Hepatocyte (in vitro differentiated cells): ENCODE measurements around the gene FLRT1. TPM values are rescaled to one million over a fixed set of nuclear protein-coding genes. Genes with fewer than 3 reads are reported as not detected.

Source experiments
- DNase-seq: peaks from one replicate; pipeline ENCODE4 v3.0.0-alpha.2; 2016; ENCODE audit warnings: low spot score
- H2AFZ ChIP-seq: fragments of 200-600 bp; sonication (generic); 2 replicates; pipeline ENCODE4 v1.6.0; 2016; ENCODE audit warnings: antibody characterized with exemption, mild to moderate bottlenecking
- H3K27ac ChIP-seq: fragments of 200-600 bp; sonication (generic); 2 replicates; pipeline ENCODE4 v1.5.1; 2016; ENCODE audit warnings: mild to moderate bottlenecking
- H3K27me3 ChIP-seq: fragments of 200-600 bp; sonication (generic); 2 replicates; pipeline ENCODE4 v1.6.1; 2016
- H3K36me3 ChIP-seq: fragments of 200-600 bp; sonication (generic); replicated peaks from 2 replicates; pipeline ENCODE4 v1.5.1; 2016; ENCODE audit warnings: low read depth; ENCODE audit not compliant: insufficient read depth
- H3K4me1 ChIP-seq: fragments of 200-600 bp; sonication (generic); 2 replicates; pipeline ENCODE4 v1.5.1; 2016; ENCODE audit warnings: mild to moderate bottlenecking, moderate library complexity; ENCODE audit not compliant: insufficient read depth
- H3K4me2 ChIP-seq: fragments of 200-600 bp; sonication (generic); 2 replicates; pipeline ENCODE4 v1.6.0; 2016
- H3K4me3 ChIP-seq: fragments of 200-600 bp; sonication (generic); 2 replicates; pipeline ENCODE4 v1.5.1; 2016; ENCODE audit warnings: mild to moderate bottlenecking
- H3K79me2 ChIP-seq: fragments of 200-600 bp; sonication (generic); 2 replicates; pipeline ENCODE4 v1.6.0; 2017; ENCODE audit warnings: mild to moderate bottlenecking
- H3K9me2 ChIP-seq: fragments of 200-600 bp; sonication (generic); replicated peaks from 2 replicates; pipeline ENCODE4 v1.6.0; 2017; ENCODE audit warnings: mild to moderate bottlenecking; ENCODE audit not compliant: insufficient read depth
- H3K9me3 ChIP-seq: fragments of 200-600 bp; sonication (generic); 2 replicates; pipeline ENCODE4 v1.5.1; 2016; ENCODE audit warnings: low read depth, mild to moderate bottlenecking
- H4K20me1 ChIP-seq: fragments of 200-600 bp; sonication (generic); 2 replicates; pipeline ENCODE4 v1.6.0; 2016; ENCODE audit warnings: mild to moderate bottlenecking; ENCODE audit not compliant: insufficient read depth, poor library complexity, severe bottlenecking
- EZH2 ChIP-seq: fragments of 200-600 bp; sonication (generic); IDR thresholded peaks from 2 replicates; pipeline ENCODE4 v1.6.1; 2016; ENCODE audit warnings: antibody characterized with exemption, mild to moderate bottlenecking, borderline replicate concordance
- EZH2phosphoT487 ChIP-seq: fragments of 200-600 bp; sonication (generic); IDR thresholded peaks from one replicate; pipeline ENCODE4 v1.6.1; 2018; ENCODE audit warnings: antibody characterized with exemption, mild to moderate bottlenecking, low read depth, moderate library complexity; ENCODE audit not compliant: unreplicated experiment, severe bottlenecking
- WGBS: methylation state at CpG from one replicate; pipeline ENCODE4 v1.1.6; 2016; ENCODE audit warnings: low lambda C conversion rate; ENCODE audit errors: missing lambda C conversion rate; 5-methylcytosine and 5-hydroxymethylcytosine counted together
- polyA plus RNA-seq: library from polyadenylated mRNA; unstranded; fragments of >200 nt; fragmentation: Nextera tagmentation; extraction: Ambion mirVana; gene quantifications from 2 replicates; pipeline ENCODE4 v1.2.1, GENCODE V29; 2016
- total RNA-seq: library from RNA; depleted of rRNA; stranded (reverse); fragments of >200 nt; gene quantifications from 2 replicates; pipeline ENCODE4 v1.2.3, GENCODE V29; 2014
- TF ChIP-seq, protein P1 (sequence below): fragments of 200-600 bp; sonication (generic); IDR thresholded peaks from 2 replicates; pipeline ENCODE4 v1.5.1; 2016; ENCODE audit warnings: antibody characterized with exemption, mild to moderate bottlenecking; ENCODE audit not compliant: poor library complexity

Gene FLRT1
- total and polyA plus RNA-seq, 2 experiments from 2014 or later = 0.34 to 0.43 TPM

DNA sequence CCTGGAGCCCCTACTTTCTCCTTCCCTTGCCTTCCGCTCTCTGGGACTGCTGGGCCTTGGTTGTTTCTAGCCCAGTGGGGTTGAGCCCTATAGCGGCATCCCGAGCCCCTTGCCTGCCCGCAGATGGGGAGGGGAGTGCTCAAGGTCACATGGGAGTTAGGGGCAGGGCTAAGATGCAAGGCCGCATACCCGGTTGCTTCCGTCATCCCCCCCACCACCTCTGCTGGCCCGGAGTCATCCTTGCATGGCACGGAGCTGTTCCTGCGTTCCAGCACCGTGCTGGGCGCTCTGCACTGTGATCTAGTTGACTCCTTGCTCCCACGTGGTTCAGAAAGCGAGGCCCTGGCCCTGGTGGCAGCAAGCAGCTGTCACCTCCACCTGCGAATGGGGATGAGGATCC lies 18.0 kb downstream of the FLRT1 start:
- H3K36me3 ChIP-seq = no peaks in the 10 kb centered on the region
- DNase-seq = no peak
- H3K9me2 ChIP-seq = no peaks in the 10 kb centered on the region
- no peak overlapping the region for H2AFZ ChIP-seq
- H4K20me1 ChIP-seq = no peaks in the 10 kb centered on the region
- H3K27ac ChIP-seq = no peak overlapping the region
- TF ChIP-seq EZH2phosphoT487 = no peak
- TF ChIP-seq EZH2 = no peak
- TF ChIP-seq, protein P1, sequence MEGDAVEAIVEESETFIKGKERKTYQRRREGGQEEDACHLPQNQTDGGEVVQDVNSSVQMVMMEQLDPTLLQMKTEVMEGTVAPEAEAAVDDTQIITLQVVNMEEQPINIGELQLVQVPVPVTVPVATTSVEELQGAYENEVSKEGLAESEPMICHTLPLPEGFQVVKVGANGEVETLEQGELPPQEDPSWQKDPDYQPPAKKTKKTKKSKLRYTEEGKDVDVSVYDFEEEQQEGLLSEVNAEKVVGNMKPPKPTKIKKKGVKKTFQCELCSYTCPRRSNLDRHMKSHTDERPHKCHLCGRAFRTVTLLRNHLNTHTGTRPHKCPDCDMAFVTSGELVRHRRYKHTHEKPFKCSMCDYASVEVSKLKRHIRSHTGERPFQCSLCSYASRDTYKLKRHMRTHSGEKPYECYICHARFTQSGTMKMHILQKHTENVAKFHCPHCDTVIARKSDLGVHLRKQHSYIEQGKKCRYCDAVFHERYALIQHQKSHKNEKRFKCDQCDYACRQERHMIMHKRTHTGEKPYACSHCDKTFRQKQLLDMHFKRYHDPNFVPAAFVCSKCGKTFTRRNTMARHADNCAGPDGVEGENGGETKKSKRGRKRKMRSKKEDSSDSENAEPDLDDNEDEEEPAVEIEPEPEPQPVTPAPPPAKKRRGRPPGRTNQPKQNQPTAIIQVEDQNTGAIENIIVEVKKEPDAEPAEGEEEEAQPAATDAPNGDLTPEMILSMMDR = no peak
- no peak overlapping the region for H3K4me2 ChIP-seq
- no peaks in the 10 kb centered on the region for H3K27me3 ChIP-seq
- 53% methylated on average over 15 of the region's 15 CpGs for WGBS
- no peak overlapping the region for H3K4me3 ChIP-seq
- H3K79me2 ChIP-seq = no peaks in the 10 kb centered on the region
- no peaks in the 10 kb centered on the region for H3K9me3 ChIP-seq
- H3K4me1 ChIP-seq = no peaks in the 10 kb centered on the region

DNA sequence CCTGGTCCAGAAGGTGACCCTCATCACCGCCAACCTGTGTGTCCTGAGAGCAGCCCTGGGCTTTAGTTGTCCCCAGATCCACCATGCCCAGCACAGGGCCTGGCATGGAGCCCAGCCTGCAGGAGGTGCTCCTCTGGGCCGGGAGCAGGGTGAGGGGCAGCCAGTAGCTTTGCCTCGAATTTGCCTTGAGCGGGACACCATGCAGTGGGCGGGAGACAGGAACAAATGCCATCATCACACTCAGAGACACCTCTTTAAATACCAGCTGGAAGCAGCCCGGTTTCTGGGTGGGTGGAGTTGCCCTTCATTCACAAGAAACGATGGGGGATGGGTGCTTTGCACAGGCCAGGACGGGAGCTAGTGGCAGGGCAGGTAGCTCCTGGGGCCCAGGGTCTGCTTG lies 19.3 kb downstream of the FLRT1 start:
- Histone ChIP-seq H2AFZ (no peak overlapping the region), H3K79me2 (no peaks in the 10 kb centered on the region), H3K36me3 (no peaks in the 10 kb centered on the region), H3K27ac (no peak overlapping the region), H3K4me3 (no peak overlapping the region), H3K9me3 (no peaks in the 10 kb centered on the region), H4K20me1 (no peaks in the 10 kb centered on the region), H3K4me1 (no peaks in the 10 kb centered on the region), H3K27me3 (no peaks in the 10 kb centered on the region), H3K9me2 (no peaks in the 10 kb centered on the region), H3K4me2 (no peak overlapping the region)
- no peak for DNase-seq
- TF ChIP-seq EZH2phosphoT487 = no peak
- no peak for TF ChIP-seq EZH2
- TF ChIP-seq, protein P1 = no peak
- WGBS = 53% methylated on average over 8 of the region's 8 CpGs

DNA sequence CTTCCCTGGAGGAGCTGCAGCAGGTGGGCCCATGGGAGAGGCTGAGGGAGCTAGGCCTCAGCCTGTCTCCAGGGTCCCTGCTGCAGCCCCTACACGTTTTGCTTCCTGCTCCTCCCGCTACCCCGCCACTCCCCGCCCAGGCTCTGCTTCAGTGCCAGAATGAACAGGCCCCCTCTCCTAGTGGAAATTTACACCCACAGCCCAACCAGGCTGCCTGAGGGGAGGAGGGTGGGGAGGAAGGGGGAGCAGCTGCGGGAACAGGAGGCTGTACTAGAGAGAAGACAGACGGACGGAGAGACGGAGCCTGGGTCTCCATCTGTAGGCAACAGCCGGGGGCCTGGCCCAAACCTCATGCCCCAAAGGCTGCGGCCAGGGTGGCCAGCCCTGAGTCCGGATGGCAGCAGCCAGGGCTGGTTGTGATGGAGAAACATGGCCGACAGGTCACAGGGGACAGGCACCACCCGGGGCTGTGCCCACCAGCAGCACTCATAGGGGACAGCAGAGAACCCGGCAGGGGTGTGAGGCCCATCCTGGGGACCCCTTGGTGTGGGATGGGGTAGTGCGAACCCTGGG lies 20.6 kb downstream of the FLRT1 start:
- peaks cover 4% of the 10 kb centered on the region for H3K4me1 ChIP-seq
- H3K4me3 ChIP-seq = no peak overlapping the region
- H3K27ac ChIP-seq = no peak overlapping the region
- WGBS = 75% methylated on average over 12 of the region's 15 CpGs
- peaks cover 7% of the 10 kb centered on the region for H3K27me3 ChIP-seq
- H3K4me2 ChIP-seq = no peak overlapping the region
- H4K20me1 ChIP-seq = no peaks in the 10 kb centered on the region
- DNase-seq = no peak
- no peaks in the 10 kb centered on the region for H3K9me2 ChIP-seq
- no peaks in the 10 kb centered on the region for H3K9me3 ChIP-seq
- TF ChIP-seq, protein P1 = no peak
- TF ChIP-seq EZH2 (no peak), EZH2phosphoT487 (no peak)
- no peaks in the 10 kb centered on the region for H3K79me2 ChIP-seq
- H3K36me3 ChIP-seq = no peaks in the 10 kb centered on the region
- no peak overlapping the region for H2AFZ ChIP-seq
